BJ (cell line): ENCODE measurements around the gene SHISA9. TPM values are rescaled to one million over a fixed set of nuclear protein-coding genes. Genes with fewer than 3 reads are reported as not detected.
"Not testable (repeated sequence)": the region's sequence is repeated elsewhere in the genome, so short reads cannot be mapped to it uniquely, and the experiment has no call there.

Experiments used
- CTCF ChIA-PET: fragments of 350-600 bp; formaldehyde crosslinking; extraction: SDS; loops from one replicate; lab custom pipeline; 2021; ENCODE audit warnings: antibody characterized with exemption, inconsistent platforms; lab: Yijun Ruan, JAX
- POLR2A ChIA-PET: fragments of 300-600 bp; sonication (Branson Sonifier 250); formaldehyde crosslinking; extraction: SDS; loops from one replicate; lab custom pipeline; 2021; ENCODE audit warnings: antibody characterized with exemption; lab: Charles Lee
- DNase-seq: peaks from one replicate; pipeline ENCODE4 v3.0.0-alpha.2; 2011; ENCODE audit warnings: low read depth
- H3K27me3 ChIP-seq: 2 replicates; pipeline ENCODE4 v1.6.0; 2011; ENCODE audit warnings: low read length; ENCODE audit not compliant: control insufficient read depth, insufficient read depth
- H3K36me3 ChIP-seq: 2 replicates; pipeline ENCODE4 v1.5.1; 2011; ENCODE audit warnings: low read length; ENCODE audit not compliant: control insufficient read depth, insufficient read depth
- H3K4me3 ChIP-seq: 2 replicates; pipeline ENCODE4 v1.5.1; 2011; ENCODE audit warnings: low read depth, mild to moderate bottlenecking, control low read depth, low read length
- polyA plus RNA-seq: library from polyadenylated mRNA; depleted of rRNA; stranded (reverse); fragments of >200 nt; gene quantifications from 2 replicates; pipeline ENCODE4 v1.2.3, GENCODE V29; 2011
- TF ChIP-seq, protein P1 (sequence below): IDR thresholded peaks from 2 replicates; pipeline ENCODE4 v1.5.1; 2011; ENCODE audit warnings: low read depth, mild to moderate bottlenecking, control low read depth, inconsistent platforms, low read length, moderate library complexity; ENCODE audit not compliant: insufficient read depth

The SHISA9 gene
- polyA plus RNA-seq, 1 experiment: not detected

- DNase-seq: no peak
- TF ChIP-seq, protein P1, sequence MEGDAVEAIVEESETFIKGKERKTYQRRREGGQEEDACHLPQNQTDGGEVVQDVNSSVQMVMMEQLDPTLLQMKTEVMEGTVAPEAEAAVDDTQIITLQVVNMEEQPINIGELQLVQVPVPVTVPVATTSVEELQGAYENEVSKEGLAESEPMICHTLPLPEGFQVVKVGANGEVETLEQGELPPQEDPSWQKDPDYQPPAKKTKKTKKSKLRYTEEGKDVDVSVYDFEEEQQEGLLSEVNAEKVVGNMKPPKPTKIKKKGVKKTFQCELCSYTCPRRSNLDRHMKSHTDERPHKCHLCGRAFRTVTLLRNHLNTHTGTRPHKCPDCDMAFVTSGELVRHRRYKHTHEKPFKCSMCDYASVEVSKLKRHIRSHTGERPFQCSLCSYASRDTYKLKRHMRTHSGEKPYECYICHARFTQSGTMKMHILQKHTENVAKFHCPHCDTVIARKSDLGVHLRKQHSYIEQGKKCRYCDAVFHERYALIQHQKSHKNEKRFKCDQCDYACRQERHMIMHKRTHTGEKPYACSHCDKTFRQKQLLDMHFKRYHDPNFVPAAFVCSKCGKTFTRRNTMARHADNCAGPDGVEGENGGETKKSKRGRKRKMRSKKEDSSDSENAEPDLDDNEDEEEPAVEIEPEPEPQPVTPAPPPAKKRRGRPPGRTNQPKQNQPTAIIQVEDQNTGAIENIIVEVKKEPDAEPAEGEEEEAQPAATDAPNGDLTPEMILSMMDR: 0 out of 2 replicates have a peak, but pooled peaks have one; percentile 7
- POLR2A ChIA-PET: no interaction called here
Measured at GRCh38 chr16:12907670-12908233, 6.4 kb downstream of the SHISA9 start.

DNA sequence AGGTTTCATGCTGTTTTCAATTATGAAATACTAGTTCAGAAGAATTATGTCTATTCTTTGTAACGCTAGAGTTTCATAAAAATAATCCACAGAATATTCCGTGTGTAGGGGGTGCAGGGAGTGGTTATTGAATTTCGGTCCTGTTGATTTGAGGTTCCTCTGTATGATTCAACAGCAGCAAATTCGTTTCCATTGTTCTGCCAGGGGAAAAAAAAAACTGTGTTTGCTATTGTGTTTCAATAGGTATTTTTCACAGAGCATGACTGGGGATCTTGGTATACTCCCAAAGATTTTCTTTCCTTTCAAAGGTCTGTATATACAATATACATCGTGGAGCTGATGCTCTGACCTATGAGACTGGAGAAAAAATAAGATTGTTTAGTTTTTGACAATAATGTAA is 15.8 kb downstream of the SHISA9 start:
- Histone ChIP-seq H3K27me3 (no peaks in the 10 kb centered on the region), H3K4me3 (no peak overlapping the region), H3K36me3 (no peaks in the 10 kb centered on the region)
- POLR2A ChIA-PET: no interaction called here
- DNase-seq: no peak
- CTCF ChIA-PET: interaction anchor here (0.6 kb wide), 1 partner anchor 10 kb away, joined by 7 read pairs; no protein-coding TSS in a partner anchor
- TF ChIP-seq, protein P1: no peak

More at GRCh38 chr16:12907670-12908233, 6.4 kb downstream of the SHISA9 start:
- Histone ChIP-seq H3K4me3 (no peak overlapping the region), H3K27me3 (peaks cover 13% of the 10 kb centered on the region), H3K36me3 (no peaks in the 10 kb centered on the region)
- CTCF ChIA-PET: no interaction called here

- Histone ChIP-seq H3K27me3 (no peaks in the 10 kb centered on the region), H3K36me3 (no peaks in the 10 kb centered on the region), H3K4me3 (no peak overlapping the region)
- DNase-seq: peak; percentile 28
- ChIA-PET POLR2A (no interaction called here), CTCF (interaction anchor here (0.6 kb wide), 1 partner anchor 9 kb away, joined by 7 read pairs; no protein-coding TSS in a partner anchor)
- TF ChIP-seq, protein P1: no peak
Measured at GRCh38 chr16:12917653-12918052, 16.3 kb downstream of the SHISA9 start.

GRCh38 chr16:12920739-12921138 is 19.3 kb downstream of the SHISA9 start:
- no peak for DNase-seq
- Histone ChIP-seq H3K36me3 (no peaks in the 10 kb centered on the region), H3K4me3 (no peak overlapping the region), H3K27me3 (no peaks in the 10 kb centered on the region)
- TF ChIP-seq, protein P1: no peak
- ChIA-PET POLR2A (no interaction called here), CTCF (no interaction called here)

DNA sequence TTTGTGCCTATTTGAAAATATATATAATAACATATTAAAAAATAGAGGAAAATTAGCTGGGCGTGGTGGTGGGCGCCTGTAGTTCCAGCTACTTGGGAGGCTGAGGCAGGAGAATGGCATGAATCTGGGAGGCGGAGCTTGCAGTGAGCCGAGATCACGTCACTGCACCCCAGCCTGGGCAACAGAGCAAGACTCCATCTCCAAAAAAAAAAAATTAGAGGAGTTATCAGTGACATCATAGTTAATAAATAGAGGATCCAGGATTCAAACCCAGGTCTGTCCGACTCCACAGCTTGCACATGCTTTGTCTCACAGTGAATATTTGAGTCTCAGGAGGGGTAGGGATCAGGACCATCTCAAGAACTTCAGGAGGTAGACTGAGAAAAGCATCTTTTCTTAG is 22.2 kb downstream of the SHISA9 start:
- CTCF ChIA-PET: interaction anchor here (0.6 kb wide), 1 partner anchor 111 kb away, joined by 4 read pairs; no protein-coding TSS in a partner anchor
- H3K4me3 ChIP-seq, POLR2A ChIA-PET, DNase-seq, H3K36me3 ChIP-seq, H3K27me3 ChIP-seq: not testable (repeated sequence)
